Measurements from ENCODE around the gene VDAC2. TPM values are rescaled to one million over a fixed set of nuclear protein-coding genes. Genes with fewer than 3 reads are reported as not detected.

VDAC2 gene
- total and polyA plus RNA-seq, 10 of the 15 experiments (the other 5 are each of a cell fraction or from before 2014, with no cell fraction given) = 73.4 to 294 (median 146) TPM

DNA sequence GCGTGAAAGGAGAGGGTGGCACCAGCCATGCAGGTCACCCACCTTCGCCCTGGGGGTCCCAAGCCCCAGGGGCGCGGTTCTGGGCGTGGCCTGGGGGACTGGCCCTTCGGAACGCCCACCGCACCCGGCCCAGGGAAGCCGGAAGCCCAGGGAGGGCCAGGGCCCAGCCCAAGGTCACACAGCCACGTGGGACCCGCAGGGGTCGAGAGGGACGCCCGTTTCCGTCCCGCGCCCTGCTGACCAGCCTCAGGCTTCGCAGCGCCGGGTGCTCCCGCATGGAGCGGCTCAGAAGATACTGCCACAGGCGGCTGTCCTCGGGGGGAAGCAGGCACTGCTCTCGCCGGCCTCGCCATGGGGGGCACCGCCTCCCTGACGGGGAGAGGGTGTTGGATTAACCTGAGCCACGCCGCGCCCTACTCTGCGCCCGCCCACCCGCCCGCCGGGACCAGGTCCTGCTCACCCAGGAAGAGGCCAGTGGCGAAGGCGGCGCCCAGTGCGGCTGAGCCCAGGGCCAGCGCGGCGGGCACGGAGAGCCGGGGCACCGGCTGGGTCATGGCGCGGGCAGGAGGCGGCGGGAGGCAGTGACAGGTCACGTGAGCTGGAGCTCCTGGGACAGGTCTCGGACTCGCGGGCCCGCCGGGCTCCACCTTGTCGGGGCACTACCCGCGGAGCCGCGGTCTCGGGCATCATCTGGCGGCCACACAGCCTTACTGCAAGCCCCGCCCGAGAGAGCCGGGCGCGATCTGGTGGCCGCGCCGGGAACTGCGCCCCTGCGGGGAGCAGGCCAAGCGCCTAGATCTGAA lies 25.0 kb downstream of the VDAC2 start, which contains the start of gene COMTD1 (continued):
- TF ChIP-seq, protein P1, sequence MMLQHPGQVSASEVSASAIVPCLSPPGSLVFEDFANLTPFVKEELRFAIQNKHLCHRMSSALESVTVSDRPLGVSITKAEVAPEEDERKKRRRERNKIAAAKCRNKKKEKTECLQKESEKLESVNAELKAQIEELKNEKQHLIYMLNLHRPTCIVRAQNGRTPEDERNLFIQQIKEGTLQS (IDR thresholded peaks at IDR 0.05; ENCODE audit: borderline replicate concordance, extremely low read depth, low read depth, low read length) = peak; percentile 59; the same call in 1 of the 2 replicates
- TF ChIP-seq SMC3 (IDR thresholded peaks at IDR 0.05; ENCODE audit: borderline replicate concordance, low read length) (peak; percentile 97), CHD4 (IDR thresholded peaks at IDR 0.05) (no peak), ZSCAN29 (IDR thresholded peaks at IDR 0.05) (no peak), MTA2 (IDR thresholded peaks at IDR 0.05; ENCODE audit: low read depth) (no peak), ASH2L (IDR thresholded peaks at IDR 0.05; ENCODE audit: borderline replicate concordance, low read depth) (no peak), CREB1 (IDR thresholded peaks at IDR 0.05; ENCODE audit: low read depth) (no peak), BRCA1 (IDR thresholded peaks at IDR 0.05; ENCODE audit: low read depth, low read length) (no peak), DPF2 (IDR thresholded peaks at IDR 0.05) (peak; percentile 63), SMARCA5 (IDR thresholded peaks at IDR 0.05) (peak; percentile 99), EP300 (IDR thresholded peaks at IDR 0.05; ENCODE audit: borderline replicate concordance in 1 of 2, control insufficient read depth in 1 of 2, low read depth in 2 of 2, low read length in 2 of 2) (no peak), RBBP5 (conservative IDR thresholded peaks at IDR 0.05) (no peak), ZZZ3 (IDR thresholded peaks at IDR 0.05; ENCODE audit: control insufficient read depth, insufficient read length, low read depth) (no peak), STAT3 (IDR thresholded peaks at IDR 0.05; ENCODE audit: low read depth, low read length) (no peak), BHLHE40 (IDR thresholded peaks at IDR 0.05; ENCODE audit: borderline replicate concordance in 1 of 2, low read depth in 2 of 2, low read length in 1 of 2) (peak; percentile 87 to 98), ZNF622 (IDR thresholded peaks at IDR 0.05) (no peak), PAX8 (IDR thresholded peaks at IDR 0.05) (no peak), POLR2AphosphoS5 (IDR thresholded peaks at IDR 0.05; ENCODE audit: low read length) (no peak), KDM1A (IDR thresholded peaks at IDR 0.05; ENCODE audit: borderline replicate concordance) (no peak), RFX5 (IDR thresholded peaks at IDR 0.05; ENCODE audit: low read depth, low read length) (no peak)
- TF ChIP-seq, protein P2, sequence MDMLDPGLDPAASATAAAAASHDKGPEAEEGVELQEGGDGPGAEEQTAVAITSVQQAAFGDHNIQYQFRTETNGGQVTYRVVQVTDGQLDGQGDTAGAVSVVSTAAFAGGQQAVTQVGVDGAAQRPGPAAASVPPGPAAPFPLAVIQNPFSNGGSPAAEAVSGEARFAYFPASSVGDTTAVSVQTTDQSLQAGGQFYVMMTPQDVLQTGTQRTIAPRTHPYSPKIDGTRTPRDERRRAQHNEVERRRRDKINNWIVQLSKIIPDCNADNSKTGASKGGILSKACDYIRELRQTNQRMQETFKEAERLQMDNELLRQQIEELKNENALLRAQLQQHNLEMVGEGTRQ (IDR thresholded peaks at IDR 0.05; ENCODE audit: borderline replicate concordance, low read depth, low read length) = peak; percentile 73
- TF ChIP-seq, protein P3, sequence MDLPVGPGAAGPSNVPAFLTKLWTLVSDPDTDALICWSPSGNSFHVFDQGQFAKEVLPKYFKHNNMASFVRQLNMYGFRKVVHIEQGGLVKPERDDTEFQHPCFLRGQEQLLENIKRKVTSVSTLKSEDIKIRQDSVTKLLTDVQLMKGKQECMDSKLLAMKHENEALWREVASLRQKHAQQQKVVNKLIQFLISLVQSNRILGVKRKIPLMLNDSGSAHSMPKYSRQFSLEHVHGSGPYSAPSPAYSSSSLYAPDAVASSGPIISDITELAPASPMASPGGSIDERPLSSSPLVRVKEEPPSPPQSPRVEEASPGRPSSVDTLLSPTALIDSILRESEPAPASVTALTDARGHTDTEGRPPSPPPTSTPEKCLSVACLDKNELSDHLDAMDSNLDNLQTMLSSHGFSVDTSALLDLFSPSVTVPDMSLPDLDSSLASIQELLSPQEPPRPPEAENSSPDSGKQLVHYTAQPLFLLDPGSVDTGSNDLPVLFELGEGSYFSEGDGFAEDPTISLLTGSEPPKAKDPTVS (IDR thresholded peaks at IDR 0.05; ENCODE audit: low read depth, low read length) = peak; percentile 78
- TF ChIP-seq, protein P4, sequence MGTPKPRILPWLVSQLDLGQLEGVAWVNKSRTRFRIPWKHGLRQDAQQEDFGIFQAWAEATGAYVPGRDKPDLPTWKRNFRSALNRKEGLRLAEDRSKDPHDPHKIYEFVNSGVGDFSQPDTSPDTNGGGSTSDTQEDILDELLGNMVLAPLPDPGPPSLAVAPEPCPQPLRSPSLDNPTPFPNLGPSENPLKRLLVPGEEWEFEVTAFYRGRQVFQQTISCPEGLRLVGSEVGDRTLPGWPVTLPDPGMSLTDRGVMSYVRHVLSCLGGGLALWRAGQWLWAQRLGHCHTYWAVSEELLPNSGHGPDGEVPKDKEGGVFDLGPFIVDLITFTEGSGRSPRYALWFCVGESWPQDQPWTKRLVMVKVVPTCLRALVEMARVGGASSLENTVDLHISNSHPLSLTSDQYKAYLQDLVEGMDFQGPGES (IDR thresholded peaks at IDR 0.05) = no peak
- TF ChIP-seq, protein P5, sequence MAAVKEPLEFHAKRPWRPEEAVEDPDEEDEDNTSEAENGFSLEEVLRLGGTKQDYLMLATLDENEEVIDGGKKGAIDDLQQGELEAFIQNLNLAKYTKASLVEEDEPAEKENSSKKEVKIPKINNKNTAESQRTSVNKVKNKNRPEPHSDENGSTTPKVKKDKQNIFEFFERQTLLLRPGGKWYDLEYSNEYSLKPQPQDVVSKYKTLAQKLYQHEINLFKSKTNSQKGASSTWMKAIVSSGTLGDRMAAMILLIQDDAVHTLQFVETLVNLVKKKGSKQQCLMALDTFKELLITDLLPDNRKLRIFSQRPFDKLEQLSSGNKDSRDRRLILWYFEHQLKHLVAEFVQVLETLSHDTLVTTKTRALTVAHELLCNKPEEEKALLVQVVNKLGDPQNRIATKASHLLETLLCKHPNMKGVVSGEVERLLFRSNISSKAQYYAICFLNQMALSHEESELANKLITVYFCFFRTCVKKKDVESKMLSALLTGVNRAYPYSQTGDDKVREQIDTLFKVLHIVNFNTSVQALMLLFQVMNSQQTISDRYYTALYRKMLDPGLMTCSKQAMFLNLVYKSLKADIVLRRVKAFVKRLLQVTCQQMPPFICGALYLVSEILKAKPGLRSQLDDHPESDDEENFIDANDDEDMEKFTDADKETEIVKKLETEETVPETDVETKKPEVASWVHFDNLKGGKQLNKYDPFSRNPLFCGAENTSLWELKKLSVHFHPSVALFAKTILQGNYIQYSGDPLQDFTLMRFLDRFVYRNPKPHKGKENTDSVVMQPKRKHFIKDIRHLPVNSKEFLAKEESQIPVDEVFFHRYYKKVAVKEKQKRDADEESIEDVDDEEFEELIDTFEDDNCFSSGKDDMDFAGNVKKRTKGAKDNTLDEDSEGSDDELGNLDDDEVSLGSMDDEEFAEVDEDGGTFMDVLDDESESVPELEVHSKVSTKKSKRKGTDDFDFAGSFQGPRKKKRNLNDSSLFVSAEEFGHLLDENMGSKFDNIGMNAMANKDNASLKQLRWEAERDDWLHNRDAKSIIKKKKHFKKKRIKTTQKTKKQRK (IDR thresholded peaks at IDR 0.05; ENCODE audit: low read depth, low read length) = no peak
